Calu3 (cell line): ENCODE data around the gene POP4. TPM values are rescaled to one million over a fixed set of nuclear protein-coding genes. Genes with fewer than 3 reads are reported as not detected.
A peak's percentile ranks its signal among the peaks of the same experiment; 100 is the strongest.

ENCODE experiments used
- BruUV-seq: library from RNA; stranded (reverse); fragments of 400-500 nt; replicated peaks from 2 replicates; lab custom pipeline; 2021; lab: Mats Ljungman, UMichigan
- CTCF ChIA-PET: fragments of 300-600 bp; sonication (Branson Sonifier 250); formaldehyde crosslinking; loops from one replicate; lab custom pipeline; 2022; ENCODE audit warnings: antibody characterized with exemption; lab: Charles Lee
- DNase-seq: peaks from one replicate; pipeline ENCODE4 v3.0.0; 2022
- H3K27ac Mint-ChIP-seq: one replicate; pipeline ENCODE4 v1.8.0; 2022; ENCODE audit warnings: mixed read lengths; ENCODE audit not compliant: unreplicated experiment
- H3K27me3 Mint-ChIP-seq: one replicate; pipeline ENCODE4 v1.8.0; 2022; ENCODE audit warnings: mixed read lengths; ENCODE audit not compliant: unreplicated experiment
- H3K36me3 Mint-ChIP-seq: one replicate; pipeline ENCODE4 v1.8.0; 2022; ENCODE audit warnings: mild to moderate bottlenecking, moderate library complexity, mixed read lengths; ENCODE audit not compliant: insufficient read depth, unreplicated experiment
- H3K4me1 Mint-ChIP-seq: one replicate; pipeline ENCODE4 v1.8.0; 2022; ENCODE audit warnings: mild to moderate bottlenecking, low read depth, mixed read lengths; ENCODE audit not compliant: unreplicated experiment
- H3K4me3 Mint-ChIP-seq: one replicate; pipeline ENCODE4 v1.8.0; 2022; ENCODE audit warnings: mild to moderate bottlenecking, low read depth, moderate library complexity, mixed read lengths; ENCODE audit not compliant: unreplicated experiment
- H3K9me3 Mint-ChIP-seq: one replicate; pipeline ENCODE4 v1.8.0; 2022; ENCODE audit warnings: low read depth, mixed read lengths; ENCODE audit not compliant: unreplicated experiment
- CTCF ChIP-seq: fragments of 200-600 bp; IDR thresholded peaks from one replicate; pipeline ENCODE4 v1.8.0; 2022; ENCODE audit warnings: antibody characterized with exemption; ENCODE audit not compliant: unreplicated experiment
- intact Hi-C: fragments of 100-400 bp; cut with micrococcal nuclease; formaldehyde crosslinking; loops from one replicate; pipeline ENCODE4 v1.10.0; 2022; ENCODE audit not compliant: unreplicated experiment
- total RNA-seq: library from RNA; stranded (reverse); gene quantifications from 2 replicates; pipeline ENCODE4 v1.2.3, GENCODE V29; 2022

POP4 gene
- total RNA-seq, 1 experiment from 2014 or later = 72.9 TPM

DNA sequence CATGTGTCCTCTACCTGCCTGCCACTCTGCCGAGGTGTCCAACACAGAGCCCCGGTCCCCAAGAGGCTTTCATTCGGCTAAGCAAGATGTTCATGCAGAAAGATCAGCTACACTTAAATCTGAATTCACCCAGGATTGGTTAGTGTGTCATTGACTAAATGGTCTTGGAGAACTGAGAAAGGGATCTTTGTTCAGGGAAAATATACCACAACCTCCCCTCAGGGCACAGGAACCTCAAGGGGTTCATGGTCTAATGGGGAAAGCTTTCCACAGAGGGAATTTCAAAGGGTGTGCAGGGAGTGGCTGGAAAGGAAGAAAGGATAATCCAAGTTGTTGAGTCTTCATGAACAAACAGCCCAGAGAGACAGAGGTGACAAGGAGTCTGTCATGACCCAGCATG, 14.4 kb upstream of the POP4 start:
- CTCF ChIA-PET = no interaction called here
- no peak overlapping the region for H3K27ac Mint-ChIP-seq
- H3K4me3 Mint-ChIP-seq = no peak overlapping the region
- peaks cover 78% of the 10 kb centered on the region for H3K27me3 Mint-ChIP-seq
- no peak for TF ChIP-seq CTCF
- H3K36me3 Mint-ChIP-seq = no peaks in the 10 kb centered on the region
- no TSS peak for BruUV-seq
- no peaks in the 10 kb centered on the region for H3K4me1 Mint-ChIP-seq
- intact Hi-C loops = no loop called here
- DNase-seq = no peak
- H3K9me3 Mint-ChIP-seq = no peaks in the 10 kb centered on the region

GRCh38 chr19:29593869-29594268, 12.2 kb upstream of the POP4 start:
- TF ChIP-seq CTCF = no peak
- DNase-seq = no peak
- Mint-ChIP-seq H3K4me3 (no peak overlapping the region), H3K4me1 (no peaks in the 10 kb centered on the region), H3K36me3 (no peaks in the 10 kb centered on the region), H3K9me3 (no peaks in the 10 kb centered on the region), H3K27me3 (peaks cover 88% of the 10 kb centered on the region), H3K27ac (no peak overlapping the region)
- no TSS peak for BruUV-seq
- intact Hi-C loops = no loop called here
- CTCF ChIA-PET = no interaction called here

DNA sequence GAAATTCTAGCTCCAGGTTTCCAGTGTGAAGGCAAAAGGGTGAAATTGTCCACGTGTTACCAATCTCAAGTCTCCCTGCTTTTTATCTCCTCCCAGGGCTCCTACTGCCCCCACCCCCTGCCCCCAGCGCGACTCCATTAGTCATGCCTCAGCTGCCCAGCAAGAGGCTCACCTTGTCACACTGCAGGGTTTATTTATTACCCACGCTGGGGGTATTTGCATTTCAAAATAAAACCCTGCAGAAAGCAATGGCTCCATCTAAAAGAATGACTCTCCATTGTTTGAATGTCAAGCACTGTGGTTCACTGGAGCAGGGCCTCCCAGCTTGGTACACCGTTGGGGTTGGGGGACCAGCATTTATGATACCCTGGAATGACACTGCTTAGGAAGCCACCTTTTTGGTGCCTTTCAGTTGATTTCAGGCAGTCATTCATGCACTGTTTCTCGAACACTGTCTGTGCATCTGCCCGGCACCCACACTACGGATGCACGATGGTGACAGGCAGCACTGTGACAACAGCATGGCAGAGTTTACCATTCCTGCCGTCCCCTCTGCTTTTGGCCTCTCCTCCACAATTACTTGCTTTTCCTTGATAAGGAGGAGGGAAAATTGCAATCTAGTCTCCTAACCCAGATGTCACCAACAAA, 9.9 kb upstream of the POP4 start:
- TF ChIP-seq CTCF = no peak
- Mint-ChIP-seq H3K9me3 (no peaks in the 10 kb centered on the region), H3K4me3 (no peak overlapping the region), H3K27me3 (peaks cover 70% of the 10 kb centered on the region), H3K4me1 (no peaks in the 10 kb centered on the region), H3K27ac (no peak overlapping the region), H3K36me3 (no peaks in the 10 kb centered on the region)
- DNase-seq = no peak
- BruUV-seq = no TSS peak
- CTCF ChIA-PET = interaction anchor here (0.7 to 1.3 kb wide), 2 partner anchors 128 to 734 kb away, joined by 5 to 7 read pairs; no protein-coding TSS in a partner anchor
- intact Hi-C loops = loop anchor here (5.0 kb wide), 1 partner anchor 129 kb away; no protein-coding TSS in a partner anchor

DNA sequence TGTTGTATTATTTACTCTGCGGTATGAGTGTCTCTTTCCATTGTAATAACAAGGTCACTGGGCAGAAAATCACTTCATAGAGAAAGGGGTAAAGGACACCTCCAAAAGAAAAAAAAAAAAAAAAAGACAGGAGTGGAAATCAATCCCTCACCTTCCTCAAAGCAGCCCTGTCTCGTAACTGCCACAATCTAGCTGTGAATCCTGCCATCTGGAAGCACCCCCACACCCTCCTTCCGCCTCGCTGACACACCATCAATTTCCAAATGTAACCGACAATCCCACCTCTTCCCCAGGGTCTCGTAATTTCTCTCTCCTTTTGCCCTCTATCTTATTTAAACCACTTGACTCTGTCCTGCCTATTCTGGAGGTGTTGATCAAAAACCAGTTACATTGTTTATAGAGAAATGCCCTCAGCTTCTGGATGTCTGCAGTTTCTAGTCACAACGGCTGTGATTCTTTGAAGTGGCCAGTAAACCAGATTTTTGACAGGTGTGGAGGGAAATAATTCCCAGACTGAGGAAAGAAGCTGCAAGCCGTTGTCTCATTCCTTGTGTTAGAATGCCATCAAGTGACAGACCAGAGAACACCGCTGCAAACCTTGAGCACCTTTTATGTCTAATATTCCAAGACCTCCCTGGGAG, 9.1 kb upstream of the POP4 start:
- peak; percentile 24 for DNase-seq
- no peak for TF ChIP-seq CTCF
- intact Hi-C loops = loop anchor here (5.0 kb wide), 1 partner anchor 130 kb away; no protein-coding TSS in a partner anchor
- Mint-ChIP-seq H3K9me3 (no peaks in the 10 kb centered on the region), H3K36me3 (no peaks in the 10 kb centered on the region), H3K4me1 (no peaks in the 10 kb centered on the region), H3K27me3 (peaks cover 62% of the 10 kb centered on the region), H3K4me3 (no peak overlapping the region), H3K27ac (no peak overlapping the region)
- CTCF ChIA-PET = interaction anchor here (0.7 to 1.3 kb wide), 2 partner anchors 129 to 734 kb away, joined by 5 to 7 read pairs; no protein-coding TSS in a partner anchor
- BruUV-seq = no TSS peak
